GM12892 (cell line): ENCODE measurements around the gene TCF7L1.
A peak's percentile ranks its signal among the peaks of the same experiment; 100 is the strongest.
"Not testable (repeated sequence)": the region's sequence is repeated elsewhere in the genome, so short reads cannot be mapped to it uniquely, and the experiment has no call there.

Source experiments
- DNase-seq: peaks from one replicate; pipeline ENCODE4 v3.0.0; 2011; ENCODE audit not compliant: insufficient read length
- FAIRE-seq: peaks from 2 replicates; lab custom pipeline; 2011; peaks lifted over from hg19 to GRCh38; lab: Jason Lieb, UNC
- POLR2A ChIP-seq: IDR thresholded peaks from 2 replicates; pipeline ENCODE4 v1.6.1; 2011; ENCODE audit warnings: low read depth, low read length, control low read depth
- POLR2AphosphoS5 ChIP-seq: IDR thresholded peaks from 2 replicates; pipeline ENCODE4 v1.6.1; 2011; ENCODE audit warnings: low read depth, low read length, control low read depth
- TAF1 ChIP-seq: IDR thresholded peaks from 2 replicates; pipeline ENCODE4 v1.6.1; 2011; ENCODE audit warnings: low read depth, mild to moderate bottlenecking, control low read depth, low read length, borderline replicate concordance

The TCF7L1 gene

DNA sequence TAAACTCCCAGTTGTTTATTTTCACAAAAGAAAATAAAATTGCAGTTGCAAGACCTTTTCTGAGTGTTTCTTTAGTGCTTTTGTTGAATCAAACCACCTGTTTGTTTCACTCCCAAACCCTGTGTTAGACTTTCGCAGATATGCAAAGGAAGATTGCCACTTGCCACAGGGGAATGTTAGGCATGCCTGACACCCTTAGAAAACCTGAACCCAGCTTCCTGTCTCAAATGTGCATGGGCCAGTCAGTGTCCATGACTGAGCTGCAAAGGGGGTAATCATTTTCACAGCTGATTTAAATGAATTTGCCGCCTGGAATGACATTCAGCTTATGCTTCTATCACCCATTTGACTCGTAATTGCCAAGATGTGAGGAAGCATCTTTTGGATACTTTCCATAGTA is 177.1 kb downstream of the TCF7L1 start:
- no peak for TF ChIP-seq POLR2A
- no peak for TF ChIP-seq TAF1
- no peak for TF ChIP-seq POLR2AphosphoS5
- DNase-seq (no peak), FAIRE-seq (no peak)

- FAIRE-seq (no peak), DNase-seq (no peak)
- TF ChIP-seq POLR2AphosphoS5 (no peak), TAF1 (no peak), POLR2A (no peak)
These were observed 179.2 kb downstream of the TCF7L1 start for GRCh38 chr2:85312404-85312803.

DNA sequence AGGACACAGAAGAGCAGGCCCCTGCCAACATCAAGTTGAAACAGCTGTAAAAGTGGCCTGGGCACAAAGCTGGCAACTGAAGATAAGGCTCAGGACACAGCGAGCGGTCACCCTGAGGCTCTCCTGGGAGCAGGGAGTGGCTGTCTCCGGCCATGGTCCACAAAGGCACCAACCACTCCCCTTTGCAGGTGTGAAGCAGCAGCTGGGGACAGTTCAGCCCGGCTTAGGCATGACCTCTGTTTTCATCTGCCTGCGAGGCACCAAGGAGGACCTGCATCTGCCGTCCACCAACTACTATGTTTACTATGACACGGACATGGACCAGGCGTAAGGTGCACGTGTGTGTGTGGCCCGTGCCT is 181.7 kb downstream of the TCF7L1 start:
- TF ChIP-seq POLR2AphosphoS5 (no peak), POLR2A (peak; percentile 14; the same call in 1 of the 2 replicates), TAF1 (no peak)
- DNase-seq (no peak), FAIRE-seq (no peak)

GRCh38 chr2:85315921-85316320 is 182.7 kb downstream of the TCF7L1 start:
- FAIRE-seq = not testable (repeated sequence)
- TF ChIP-seq POLR2A = 0 out of 2 replicates have a peak, but pooled peaks have one; percentile 26

DNA sequence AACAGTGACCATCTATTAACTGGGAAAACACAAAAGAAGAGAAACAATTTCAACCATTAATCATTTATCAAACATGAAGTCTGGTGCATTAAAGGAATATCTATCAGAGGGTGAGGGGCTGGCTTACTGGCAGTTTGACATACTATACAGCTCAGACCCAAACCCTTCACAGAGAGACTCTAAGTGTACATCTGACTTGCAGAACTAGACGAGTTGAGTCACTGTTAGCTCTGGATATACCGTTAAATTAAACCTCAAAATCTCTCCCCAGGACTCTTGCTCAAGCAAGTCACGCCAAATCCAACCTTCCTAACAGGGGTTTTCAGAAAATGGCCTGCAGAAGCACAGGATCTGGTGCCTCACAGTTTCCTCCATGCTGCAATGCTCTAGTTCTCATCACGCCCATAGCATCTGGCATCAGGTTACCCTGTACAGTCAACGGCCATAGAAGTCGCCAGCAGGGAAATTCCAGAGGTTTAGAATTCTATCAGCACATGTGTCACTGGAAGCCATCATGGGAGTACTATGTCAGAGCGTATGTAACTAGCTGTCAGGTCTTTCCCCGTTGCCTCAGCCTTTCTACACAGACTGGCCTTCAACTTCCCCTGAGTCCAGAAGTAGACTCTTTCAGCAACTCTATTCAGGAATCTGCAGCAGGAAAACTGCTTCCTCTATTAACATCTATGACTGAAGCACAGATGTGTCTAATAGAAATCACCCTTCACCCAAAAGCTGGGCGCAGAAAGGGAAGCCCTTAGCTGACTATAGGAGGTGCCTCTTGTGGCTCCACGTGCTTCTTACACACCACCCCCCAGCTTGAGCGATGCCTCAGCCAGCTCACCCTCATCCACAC is 185.3 kb downstream of the TCF7L1 start:
- TF ChIP-seq POLR2A = 0 out of 2 replicates have a peak, but pooled peaks have one; percentile 27
- TF ChIP-seq POLR2AphosphoS5 = 0 out of 2 replicates have a peak, but pooled peaks have one; percentile 39
- TF ChIP-seq TAF1 = no peak
- no peak for DNase-seq
- FAIRE-seq = no peak

More at GRCh38 chr2:85315921-85316320, 182.7 kb downstream of the TCF7L1 start:
- DNase-seq = not testable (repeated sequence)

DNA sequence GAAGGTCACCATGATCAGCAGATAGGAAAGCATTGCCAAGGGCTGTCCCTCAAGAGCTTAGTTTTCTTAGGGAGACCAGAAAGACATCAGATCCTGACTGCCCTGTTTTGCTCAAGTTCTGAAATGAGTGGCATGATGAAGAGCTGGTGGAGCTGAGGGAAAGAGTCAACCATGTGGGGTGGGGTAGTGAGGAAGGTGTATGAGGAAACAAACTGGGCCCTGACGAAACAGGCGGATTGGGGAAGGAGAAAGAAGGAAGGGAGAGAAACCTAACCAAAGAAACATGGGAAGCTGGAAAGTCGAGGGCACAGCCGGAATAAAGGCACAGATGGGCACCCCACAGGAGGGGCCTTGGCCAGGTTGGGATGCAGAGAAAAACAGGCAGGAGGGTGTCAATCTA is 186.6 kb downstream of the TCF7L1 start:
- no peak for TF ChIP-seq TAF1
- no peak for TF ChIP-seq POLR2A
- TF ChIP-seq POLR2AphosphoS5 = no peak
- FAIRE-seq (no peak), DNase-seq (no peak)

- TF ChIP-seq POLR2AphosphoS5 (no peak; the same call in 1 of the 2 replicates), TAF1 (no peak), POLR2A (no peak)
- FAIRE-seq = no peak
- DNase-seq = no peak
These were observed 190.3 kb downstream of the TCF7L1 start for GRCh38 chr2:85323351-85323987.

DNA sequence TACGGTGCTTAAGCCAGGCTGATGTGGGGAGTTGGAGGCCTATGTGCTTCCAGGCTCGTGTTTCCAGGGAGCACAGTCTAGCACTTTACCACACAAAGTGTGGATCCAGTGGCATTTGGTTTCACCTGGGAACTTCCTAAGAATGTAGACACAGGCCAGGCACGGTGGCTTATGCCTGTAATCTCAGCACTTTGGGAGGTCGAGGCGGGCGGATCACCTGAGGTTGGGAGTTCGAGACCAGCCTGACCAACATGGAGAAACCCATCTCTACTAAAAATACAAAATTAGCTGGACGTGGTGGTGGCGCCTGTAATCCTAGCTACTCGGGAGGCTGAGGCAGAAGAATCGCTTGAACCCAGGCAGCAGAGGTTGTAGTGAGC is 190.8 kb downstream of the TCF7L1 start:
- not testable (repeated sequence) for FAIRE-seq, DNase-seq

DNA sequence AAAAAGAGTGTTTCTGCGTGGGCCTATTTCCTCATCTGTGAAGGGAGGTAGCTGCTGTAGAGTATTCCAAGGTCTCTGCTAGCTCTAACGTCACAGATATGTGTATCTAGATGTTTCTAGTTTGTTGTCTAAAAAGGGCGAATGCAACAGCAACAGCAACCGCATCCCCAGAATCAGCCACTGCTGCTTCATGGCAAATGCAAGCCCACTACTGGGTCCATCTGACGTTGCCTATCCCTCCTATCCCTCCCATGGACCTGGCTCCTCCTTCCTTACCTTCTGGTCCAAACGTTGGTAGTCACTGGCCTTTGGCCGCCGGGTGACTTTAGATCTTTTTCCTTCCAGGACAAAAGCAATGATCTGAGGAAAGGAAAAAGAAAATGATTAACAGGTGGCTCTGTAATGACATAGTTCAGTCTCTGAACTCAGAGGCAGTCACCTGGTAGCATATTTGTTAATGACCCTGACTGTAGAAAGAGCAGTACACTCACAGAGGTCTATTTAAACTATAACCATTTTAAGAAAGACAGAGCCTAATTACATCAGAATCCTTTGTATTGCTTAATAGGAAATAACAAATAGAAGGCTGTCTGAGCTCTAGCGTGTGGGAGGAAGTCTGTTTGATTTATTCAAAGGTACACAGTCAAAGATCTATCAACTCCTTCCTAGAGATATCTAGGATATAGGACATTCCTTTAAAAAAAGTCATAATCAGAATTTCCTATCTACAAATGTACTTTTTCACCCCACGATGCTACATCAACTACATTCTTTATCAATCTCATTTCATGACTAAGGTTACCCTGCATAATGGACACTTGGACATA is 191.7 kb downstream of the TCF7L1 start:
- FAIRE-seq = no peak
- TF ChIP-seq POLR2AphosphoS5 (no peak), TAF1 (no peak), POLR2A (no peak)
- no peak for DNase-seq

DNA sequence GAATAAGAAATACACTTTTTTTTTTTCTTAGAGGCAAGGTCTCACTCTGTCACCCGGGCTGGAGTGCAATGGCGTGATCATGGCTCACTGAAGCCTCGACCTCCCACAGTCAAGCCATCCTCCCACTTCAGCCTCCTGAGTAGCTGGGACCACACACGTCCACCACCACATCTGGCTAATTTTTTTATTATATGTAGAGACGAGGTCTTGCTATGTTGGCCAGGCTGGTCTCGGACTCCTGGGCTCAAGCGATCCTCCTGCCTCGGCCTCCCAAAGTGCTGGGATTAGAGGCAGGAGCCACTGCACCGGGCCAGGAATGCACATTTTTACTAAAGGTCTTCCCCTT is 192.2 kb downstream of the TCF7L1 start:
- FAIRE-seq (no peak), DNase-seq (no peak)
- no peak for TF ChIP-seq POLR2A
- TF ChIP-seq TAF1 = no peak
- TF ChIP-seq POLR2AphosphoS5 = no peak

- FAIRE-seq (peak; percentile 50), DNase-seq (peak; percentile 38)
- no peak; the same call in 1 of the 2 replicates for TF ChIP-seq POLR2A
- no peak; the same call in 1 of the 2 replicates for TF ChIP-seq POLR2AphosphoS5
- no peak; the same call in 1 of the 2 replicates for TF ChIP-seq TAF1
These were observed 193.4 kb downstream of the TCF7L1 start for GRCh38 chr2:85326406-85327159.
